NB4 (cell line): Measurements from ENCODE around the gene TRIM37.

Experiments used
- DNase-seq: peaks from one replicate; pipeline ENCODE4 v3.0.0; 2010; ENCODE audit warnings: low read depth
- H3K4me3 ChIP-seq: one replicate; pipeline ENCODE4 v1.5.1; 2011; ENCODE audit warnings: mild to moderate bottlenecking, low read depth, low read length, moderate library complexity
- CTCF ChIP-seq: IDR thresholded peaks from one replicate; pipeline ENCODE4 v1.5.1; 2012; ENCODE audit warnings: low read depth, low read length
- MYC ChIP-seq: IDR thresholded peaks from 2 replicates; pipeline ENCODE4 v1.6.1; 2011; ENCODE audit warnings: low read depth, low read length
- POLR2A ChIP-seq: IDR thresholded peaks from 2 replicates; pipeline ENCODE4 v1.6.1; 2011; ENCODE audit warnings: mild to moderate bottlenecking; ENCODE audit not compliant: insufficient read length; ENCODE audit errors: extremely low read depth
- TF ChIP-seq, protein P1 (sequence below): IDR thresholded peaks from 2 replicates; pipeline ENCODE4 v1.6.1; 2011; ENCODE audit warnings: low read depth, low read length

The TRIM37 gene

GRCh38 chr17:59049798-59050197 is 56.9 kb downstream of the TRIM37 start:
- TF ChIP-seq CTCF (no peak), MYC (no peak), POLR2A (no peak)
- TF ChIP-seq, protein P1, sequence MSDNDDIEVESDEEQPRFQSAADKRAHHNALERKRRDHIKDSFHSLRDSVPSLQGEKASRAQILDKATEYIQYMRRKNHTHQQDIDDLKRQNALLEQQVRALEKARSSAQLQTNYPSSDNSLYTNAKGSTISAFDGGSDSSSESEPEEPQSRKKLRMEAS, result no peak
- DNase-seq, result no peak
- no peak overlapping the region for H3K4me3 ChIP-seq

GRCh38 chr17:59047616-59048015 is 59.1 kb downstream of the TRIM37 start:
- DNase-seq, result no peak
- TF ChIP-seq POLR2A (no peak), CTCF (no peak), MYC (no peak)
- TF ChIP-seq, protein P1, result no peak
- H3K4me3 ChIP-seq, result no peak overlapping the region

- no peak overlapping the region for H3K4me3 ChIP-seq
- TF ChIP-seq POLR2A (no peak), MYC (no peak)
- no peak for DNase-seq
These were observed 60.5 kb downstream of the TRIM37 start for GRCh38 chr17:59046192-59046591.

DNA sequence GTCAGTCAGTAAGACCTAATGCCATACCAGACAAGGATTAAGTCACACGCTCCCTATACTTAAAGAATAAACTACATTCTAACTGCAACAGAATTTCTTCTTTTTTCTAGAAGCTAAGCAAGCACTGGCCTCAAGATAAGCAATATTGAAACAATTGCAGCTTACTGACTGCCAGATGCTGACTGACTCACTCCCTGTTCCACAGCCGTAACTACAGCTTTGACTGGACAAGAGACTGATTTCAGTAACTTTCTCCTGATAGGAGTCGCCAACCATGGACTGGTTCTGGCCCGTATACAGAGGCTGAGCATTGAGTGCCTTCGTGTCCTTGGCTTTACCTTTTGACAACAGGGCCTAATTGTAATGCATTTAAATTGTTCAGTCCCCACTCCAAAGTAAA is 67.9 kb downstream of the TRIM37 start:
- no peak for DNase-seq
- no peak for TF ChIP-seq MYC
- TF ChIP-seq, protein P1, result no peak
- no peak for TF ChIP-seq POLR2A
- no peak for TF ChIP-seq CTCF
- H3K4me3 ChIP-seq, result no peak overlapping the region

DNA sequence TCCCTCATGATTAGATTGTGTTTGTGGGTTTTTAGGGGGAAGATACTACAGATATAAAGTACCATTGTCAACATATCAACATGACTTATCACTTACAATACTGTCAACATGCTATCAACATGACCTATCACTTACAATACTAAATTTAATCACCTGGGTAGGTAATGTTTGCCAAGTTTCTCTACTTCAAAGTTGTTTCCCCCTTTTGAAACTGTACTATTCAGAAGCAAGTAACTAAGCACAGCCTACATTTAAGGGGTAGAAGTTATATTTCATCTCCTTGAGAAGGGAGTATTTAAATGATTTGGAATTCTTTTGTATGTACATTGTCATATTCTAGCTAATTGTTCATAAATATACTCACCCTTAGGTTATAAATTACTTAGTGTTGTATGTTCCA is 68.7 kb downstream of the TRIM37 start:
- DNase-seq, result no peak
- TF ChIP-seq POLR2A (no peak), CTCF (no peak), MYC (no peak)
- TF ChIP-seq, protein P1, result no peak
- H3K4me3 ChIP-seq, result no peak overlapping the region

DNA sequence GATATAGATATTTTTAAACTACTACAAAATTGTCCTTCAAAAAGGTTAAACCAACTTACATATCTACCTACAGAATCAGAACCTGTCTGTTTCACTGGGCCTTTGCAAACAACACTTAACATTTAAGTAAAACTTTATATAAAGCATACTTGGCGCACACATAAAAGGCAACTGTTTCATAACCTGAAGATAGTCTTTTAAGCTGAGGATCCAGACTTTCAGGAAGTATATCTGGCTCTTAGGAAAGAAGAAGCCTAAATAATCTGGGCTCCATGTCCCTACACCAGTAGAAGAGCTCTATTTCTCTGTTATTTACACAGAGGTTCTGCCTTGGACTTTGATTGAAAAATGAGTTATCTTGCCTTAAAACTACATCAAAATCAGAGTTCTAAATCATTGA is 75.9 kb downstream of the TRIM37 start:
- no peak for DNase-seq
- H3K4me3 ChIP-seq, result no peak overlapping the region
- no peak for TF ChIP-seq CTCF

GRCh38 chr17:59028328-59028727 is 78.4 kb downstream of the TRIM37 start:
- no peak for DNase-seq
- no peak for TF ChIP-seq MYC
- no peak overlapping the region for H3K4me3 ChIP-seq
